Peyer's patch (tissue), 4 donors: ENCODE results near the gene SLC39A10. TPM values are rescaled to one million over a fixed set of nuclear protein-coding genes. Genes with fewer than 3 reads are reported as not detected.

ENCODE experiments used
- DNase-seq, 3 donors: peaks; one replicate each; pipeline ENCODE4 v3.0.0-alpha.2; 2017 to 2019
- H3K27ac ChIP-seq, 4 donors: fragments of 200-600 bp; sonication (generic); one replicate each; pipeline ENCODE4 v1.5.1; 2016 to 2019
- H3K27me3 ChIP-seq, 2 donors: fragments of 200-600 bp; sonication (generic); one replicate each; pipeline ENCODE4 v1.5.1; 2019
- H3K36me3 ChIP-seq, 3 donors: fragments of 200-600 bp; sonication (generic); one replicate each; pipeline ENCODE4 v1.5.1; 2016 to 2019
- H3K4me1 ChIP-seq, 4 donors: fragments of 200-600 bp; sonication (generic); one replicate each; pipeline ENCODE4 v1.5.1; 2016 to 2019
- H3K4me3 ChIP-seq, 4 donors: fragments of 200-600 bp; sonication (generic); 1 replicate in 3 of 4; 2 replicates in 1 of 4; pipeline ENCODE4 v1.5.1; 2016 to 2019; ENCODE audit warnings: mild to moderate bottlenecking in 1 of 4
- H3K9me3 ChIP-seq, 4 donors: fragments of 200-600 bp; sonication (generic); one replicate each; pipeline ENCODE4 v1.5.1; 2016 to 2019; ENCODE audit warnings: mild to moderate bottlenecking in 1 of 4
- CTCF ChIP-seq, 6 experiments: fragments of 450-650 bp in 4 of 6; fragments of 200-600 bp in 2 of 6; sonication (generic) in 1 of 6; IDR thresholded peaks; one replicate each; pipeline ENCODE4 v1.5.1; 2017 to 2019; ENCODE audit warnings: antibody characterized with exemption in 6 of 6, mild to moderate bottlenecking in 3 of 6, moderate library complexity in 1 of 6
- POLR2A ChIP-seq, 2 donors: fragments of 450-650 bp; IDR thresholded peaks; one replicate each; pipeline ENCODE4 v1.5.1; 2017; ENCODE audit warnings: antibody characterized with exemption in 2 of 2, mild to moderate bottlenecking in 2 of 2, moderate library complexity in 2 of 2
- small RNA-seq, 2 donors: library from RNA; depleted of rRNA; stranded (forward); fragments of <200 nt; gene quantifications; one replicate each; pipeline ENCODE3, GENCODE V24; 2016
- total RNA-seq, 4 donors: library from RNA; depleted of rRNA; stranded (reverse); fragments of >200 nt; gene quantifications; one replicate each; pipeline ENCODE4 v1.1.0, GENCODE V29; 2016

The SLC39A10 gene
- total RNA-seq, 4 donors from 2014 or later, result 6.0 to 30.5 (median 10.3) TPM

DNA sequence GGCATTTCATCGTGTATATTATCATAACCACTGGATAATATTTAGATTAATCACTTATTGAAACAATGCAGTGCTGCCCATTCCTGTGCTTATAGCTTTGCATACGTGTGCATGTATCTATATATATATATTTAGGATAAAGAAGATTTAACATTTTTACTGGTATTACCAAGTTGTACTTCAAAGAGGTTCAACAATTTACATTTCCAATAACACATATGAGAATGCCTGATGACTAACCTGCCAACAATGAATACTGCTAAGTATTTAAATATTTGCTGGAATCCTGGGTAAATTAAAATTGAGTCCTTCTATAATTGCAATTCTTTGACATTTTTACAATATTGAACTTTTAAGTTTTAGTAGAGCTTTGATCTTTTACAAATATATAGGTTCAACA lies 111.4 kb downstream of the SLC39A10 start:
- Histone ChIP-seq H3K36me3 (no peaks in the 10 kb centered on the region), H3K27me3 (no peaks in the 10 kb centered on the region), H3K4me1 (no peaks in the 10 kb centered on the region), H3K4me3 (no peak overlapping the region), H3K27ac (no peak overlapping the region), H3K9me3 (peaks cover 0 to 7% (median 0%) of the 10 kb centered on the region in 4 donors)
- TF ChIP-seq POLR2A (IDR thresholded peaks at IDR 0.05), result no peak
- no peak for TF ChIP-seq CTCF (IDR thresholded peaks at IDR 0.05)
- DNase-seq, result no peak

- Histone ChIP-seq H3K27ac (no peak overlapping the region), H3K36me3 (no peaks in the 10 kb centered on the region), H3K9me3 (peaks cover 0 to 1% (median 0%) of the 10 kb centered on the region in 4 donors), H3K4me1 (no peaks in the 10 kb centered on the region), H3K4me3 (no peak overlapping the region), H3K27me3 (no peaks in the 10 kb centered on the region)
- DNase-seq, result no peak
- no peak for TF ChIP-seq POLR2A (IDR thresholded peaks at IDR 0.05)
- TF ChIP-seq CTCF (IDR thresholded peaks at IDR 0.05), result no peak
Observed at GRCh38 chr2:195769975-195770374, 112.9 kb downstream of the SLC39A10 start.

DNA sequence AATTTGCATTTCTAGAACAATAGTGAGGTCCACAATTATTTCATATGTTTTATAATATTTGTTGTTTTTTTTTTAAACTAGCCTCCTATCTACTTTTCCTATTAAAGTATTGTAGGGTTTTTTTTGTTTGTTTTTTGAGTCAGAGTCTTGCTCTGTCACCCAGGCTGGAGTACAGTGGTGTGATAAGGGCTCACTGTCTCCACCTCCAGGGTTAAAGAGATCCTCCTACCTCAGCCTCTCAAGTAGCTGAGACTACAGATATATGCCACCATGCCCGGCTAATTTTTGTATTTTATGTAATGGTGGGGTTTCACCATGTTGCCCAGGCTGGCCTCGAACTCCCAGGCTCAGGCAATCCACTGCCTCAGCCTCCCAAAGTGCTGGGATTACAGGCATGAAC lies 122.5 kb downstream of the SLC39A10 start:
- DNase-seq, result no peak
- no peaks in the 10 kb centered on the region for H3K36me3 ChIP-seq
- TF ChIP-seq CTCF (IDR thresholded peaks at IDR 0.05) (no peak), POLR2A (IDR thresholded peaks at IDR 0.05) (no peak)
- no peak overlapping the region for H3K4me3 ChIP-seq
- H3K9me3 ChIP-seq, result no peaks in the 10 kb centered on the region
- H3K4me1 ChIP-seq, result no peaks in the 10 kb centered on the region
- no peaks in the 10 kb centered on the region for H3K27me3 ChIP-seq
- no peak overlapping the region for H3K27ac ChIP-seq

DNA sequence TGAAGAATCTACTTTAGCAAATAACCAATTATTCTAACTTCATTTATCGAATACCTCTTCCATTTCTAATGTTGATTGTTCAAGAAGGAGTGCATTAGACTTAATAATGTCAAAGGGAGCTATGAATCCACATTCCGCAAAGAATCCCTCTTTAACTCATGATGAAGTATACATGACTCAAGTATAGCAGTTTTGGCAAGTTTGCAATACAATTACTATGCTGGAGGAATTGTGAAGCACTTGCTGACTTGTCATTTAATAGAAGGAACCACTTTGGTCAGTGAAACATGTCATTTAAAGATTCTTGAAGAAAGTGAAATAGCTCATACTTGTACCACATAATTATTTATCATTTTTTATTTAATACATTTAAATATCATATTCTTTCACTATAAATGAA lies 125.1 kb downstream of the SLC39A10 start:
- Histone ChIP-seq H3K9me3 (no peaks in the 10 kb centered on the region), H3K36me3 (no peaks in the 10 kb centered on the region), H3K4me3 (no peak overlapping the region), H3K27me3 (no peaks in the 10 kb centered on the region), H3K4me1 (no peaks in the 10 kb centered on the region), H3K27ac (no peak overlapping the region)
- no peak for DNase-seq
- TF ChIP-seq POLR2A (IDR thresholded peaks at IDR 0.05) (no peak), CTCF (IDR thresholded peaks at IDR 0.05) (no peak)

Small RNA genes lying within 50 kb of the gene (small RNA-seq; reads per million reads assigned to genes)
- 0 reads per million in 2 donors for gene RNU6-915P
